Measurements from ENCODE around the gene RTP3. TPM values are rescaled to one million over a fixed set of nuclear protein-coding genes. Genes with fewer than 3 reads are reported as not detected.

Gene RTP3
- total and polyA plus RNA-seq, 2 of the 4 experiments (the other 2 are of a cell fraction), result 0.18 to 0.26 TPM

DNA sequence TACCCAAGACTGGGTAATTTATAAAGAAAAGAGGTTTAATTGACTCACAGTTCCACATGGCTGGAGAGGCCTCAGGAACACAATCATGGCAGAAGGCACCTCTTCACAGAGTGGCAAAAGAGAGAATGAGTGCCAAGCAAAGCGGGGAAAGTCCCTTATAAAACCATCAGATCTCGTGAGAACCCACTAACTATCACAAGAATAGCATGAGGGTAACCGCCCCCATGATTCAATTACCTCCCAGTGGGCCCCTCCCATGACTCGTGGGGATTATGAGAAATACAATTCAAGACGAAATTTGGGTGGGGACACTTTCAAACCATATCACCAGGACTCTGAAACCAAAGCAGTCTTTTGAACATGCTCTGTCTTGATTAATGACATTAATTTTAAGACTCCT is 7.0 kb downstream of the RTP3 start:
- POLR2A ChIA-PET (ENCODE audit: unreplicated experiment), result no interaction called here
- in situ Hi-C loops (cut with MboI; ENCODE audit: low sequenced_read_pairs), result no loop called here
- Histone ChIP-seq H3K9me3 (ENCODE audit: control insufficient read depth, insufficient read depth, low read length) (no peaks in the 10 kb centered on the region), H2AFZ (replicated peaks; ENCODE audit: low read length, poor library complexity) (no peak overlapping the region), H3K79me1 (ENCODE audit: low read depth in 1 of 2, low read length in 2 of 2) (no peaks in the 10 kb centered on the region), H3K27me3 (ENCODE audit: control insufficient read depth, insufficient read depth, low read length) (no peaks in the 10 kb centered on the region), H3K18ac (ENCODE audit: low read depth, low read length) (peak overlapping the region; percentile 50; the same call in 1 of the 2 replicates), H3K4me2 (ENCODE audit: low read depth, low read length) (no peak overlapping the region), H3K4ac (ENCODE audit: low read depth, low read length) (no peak overlapping the region), H4K20me1 (ENCODE audit: insufficient read depth, low read length) (no peaks in the 10 kb centered on the region), H3K23ac (ENCODE audit: low read depth, low read length) (no peak overlapping the region), H3K36me3 (ENCODE audit: control insufficient read depth, insufficient read depth, low read length) (no peaks in the 10 kb centered on the region; the same call in 1 of the 2 replicates), H3K4me3 (ENCODE audit: insufficient read depth, low read depth, low read length) (no peak overlapping the region), H2BK15ac (ENCODE audit: low read depth, low read length) (peak overlapping the region; percentile 14; the same call in 1 of the 3 replicates), H2AK9ac (replicated peaks; ENCODE audit: low read depth, low read length, poor library complexity) (no peak overlapping the region), H3K9ac (ENCODE audit: low read depth, low read length) (no peak overlapping the region), H2AK5ac (ENCODE audit: low read depth, low read length) (peak overlapping the region; percentile 50; the same call in 1 of the 2 replicates), H3K14ac (replicated peaks; ENCODE audit: low read depth, low read length) (0 out of 2 replicates have a peak overlapping the region, but pooled peaks have one; percentile 23), H3K4me1 (ENCODE audit: control insufficient read depth, insufficient read depth, low read length) (peaks cover 24% of the 10 kb centered on the region), H4K8ac (ENCODE audit: low read depth in 2 of 2, low read length in 2 of 2) (peak overlapping the region in 1 of 2 experiments; percentile 39; a peak in 1 of 4 replicates), H2BK20ac (ENCODE audit: low read depth, low read length) (no peak overlapping the region), H4K5ac (ENCODE audit: low read depth, low read length) (peak overlapping the region; percentile 50), H2BK5ac (ENCODE audit: low read depth, low read length, poor library complexity, severe bottlenecking) (peak overlapping the region; percentile 20), H2BK120ac (ENCODE audit: low read depth, low read length) (0 out of 2 replicates have a peak overlapping the region, but pooled peaks have one; percentile 11), H3K9me1 (ENCODE audit: insufficient read depth, low read length) (peaks cover 24% of the 10 kb centered on the region), H4K91ac (ENCODE audit: insufficient read depth, low read depth, low read length) (no peak overlapping the region; the same call in 1 of the 2 replicates), H3K56ac (ENCODE audit: extremely low read depth, insufficient read depth, low read length) (no peak overlapping the region), H3K27ac (ENCODE audit: insufficient read depth, low read length) (no peak overlapping the region; the same call in 1 of the 2 replicates)
- intact Hi-C loops (cut with micrococcal nuclease), result no loop called here
- BruUV-seq (replicated peaks), result no TSS peak
- ATAC-seq (ENCODE audit: low read depth) (no peak), DNase-seq (no peak)
- dilution Hi-C loops (cut with HindIII; ENCODE audit: low sequenced_read_pairs, unreplicated experiment), result no loop called here
- TF ChIP-seq NFE2L2 (IDR thresholded peaks at IDR 0.05; ENCODE audit: low read depth, low read length) (no peak), MAFK (IDR thresholded peaks at IDR 0.05; ENCODE audit: low read depth, low read length) (no peak), MXI1 (IDR thresholded peaks at IDR 0.05; ENCODE audit: borderline replicate concordance, low read depth, low read length) (no peak), BHLHE40 (IDR thresholded peaks at IDR 0.05; ENCODE audit: low read depth, low read length) (no peak), RFX5 (IDR thresholded peaks at IDR 0.05; ENCODE audit: low read depth, low read length) (no peak), RAD21 (IDR thresholded peaks at IDR 0.05; ENCODE audit: low read length) (no peak), FOS (IDR thresholded peaks at IDR 0.05; ENCODE audit: low read depth, low read length) (no peak), RCOR1 (IDR thresholded peaks at IDR 0.05; ENCODE audit: insufficient replicate concordance, low read length) (no peak), CHD1 (IDR thresholded peaks at IDR 0.05; ENCODE audit: low read depth, low read length) (no peak), SMC3 (IDR thresholded peaks at IDR 0.05; ENCODE audit: low read depth, low read length) (no peak), POLR2A (IDR thresholded peaks at IDR 0.05; ENCODE audit: low read depth, low read length) (no peak), CEBPB (IDR thresholded peaks at IDR 0.05; ENCODE audit: low read depth, low read length) (no peak)
- TF ChIP-seq, protein P1, sequence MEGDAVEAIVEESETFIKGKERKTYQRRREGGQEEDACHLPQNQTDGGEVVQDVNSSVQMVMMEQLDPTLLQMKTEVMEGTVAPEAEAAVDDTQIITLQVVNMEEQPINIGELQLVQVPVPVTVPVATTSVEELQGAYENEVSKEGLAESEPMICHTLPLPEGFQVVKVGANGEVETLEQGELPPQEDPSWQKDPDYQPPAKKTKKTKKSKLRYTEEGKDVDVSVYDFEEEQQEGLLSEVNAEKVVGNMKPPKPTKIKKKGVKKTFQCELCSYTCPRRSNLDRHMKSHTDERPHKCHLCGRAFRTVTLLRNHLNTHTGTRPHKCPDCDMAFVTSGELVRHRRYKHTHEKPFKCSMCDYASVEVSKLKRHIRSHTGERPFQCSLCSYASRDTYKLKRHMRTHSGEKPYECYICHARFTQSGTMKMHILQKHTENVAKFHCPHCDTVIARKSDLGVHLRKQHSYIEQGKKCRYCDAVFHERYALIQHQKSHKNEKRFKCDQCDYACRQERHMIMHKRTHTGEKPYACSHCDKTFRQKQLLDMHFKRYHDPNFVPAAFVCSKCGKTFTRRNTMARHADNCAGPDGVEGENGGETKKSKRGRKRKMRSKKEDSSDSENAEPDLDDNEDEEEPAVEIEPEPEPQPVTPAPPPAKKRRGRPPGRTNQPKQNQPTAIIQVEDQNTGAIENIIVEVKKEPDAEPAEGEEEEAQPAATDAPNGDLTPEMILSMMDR (conservative IDR thresholded peaks at IDR 0.05; ENCODE audit: low read depth, low read length), result no peak
- TF ChIP-seq, protein P2, sequence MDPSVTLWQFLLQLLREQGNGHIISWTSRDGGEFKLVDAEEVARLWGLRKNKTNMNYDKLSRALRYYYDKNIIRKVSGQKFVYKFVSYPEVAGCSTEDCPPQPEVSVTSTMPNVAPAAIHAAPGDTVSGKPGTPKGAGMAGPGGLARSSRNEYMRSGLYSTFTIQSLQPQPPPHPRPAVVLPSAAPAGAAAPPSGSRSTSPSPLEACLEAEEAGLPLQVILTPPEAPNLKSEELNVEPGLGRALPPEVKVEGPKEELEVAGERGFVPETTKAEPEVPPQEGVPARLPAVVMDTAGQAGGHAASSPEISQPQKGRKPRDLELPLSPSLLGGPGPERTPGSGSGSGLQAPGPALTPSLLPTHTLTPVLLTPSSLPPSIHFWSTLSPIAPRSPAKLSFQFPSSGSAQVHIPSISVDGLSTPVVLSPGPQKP (IDR thresholded peaks at IDR 0.05; ENCODE audit: borderline replicate concordance, low read depth, low read length), result no peak
- TF ChIP-seq, protein P3, sequence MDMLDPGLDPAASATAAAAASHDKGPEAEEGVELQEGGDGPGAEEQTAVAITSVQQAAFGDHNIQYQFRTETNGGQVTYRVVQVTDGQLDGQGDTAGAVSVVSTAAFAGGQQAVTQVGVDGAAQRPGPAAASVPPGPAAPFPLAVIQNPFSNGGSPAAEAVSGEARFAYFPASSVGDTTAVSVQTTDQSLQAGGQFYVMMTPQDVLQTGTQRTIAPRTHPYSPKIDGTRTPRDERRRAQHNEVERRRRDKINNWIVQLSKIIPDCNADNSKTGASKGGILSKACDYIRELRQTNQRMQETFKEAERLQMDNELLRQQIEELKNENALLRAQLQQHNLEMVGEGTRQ (IDR thresholded peaks at IDR 0.05; ENCODE audit: low read depth, low read length), result no peak
- WGBS, 2 experiments (ENCODE audit: extremely low coverage in 2 of 2, insufficient read length in 1 of 2), result no CpG with 5 or more reads among the region's 5 CpGs
- CTCF ChIA-PET, result no interaction called here

All from IMR-90 (cell line).